Gastrocnemius medialis (tissue), 4 donors: ENCODE data around the gene SLIT2.

Experiments
- POLR2A ChIP-seq, 2 donors: fragments of 450-650 bp; IDR thresholded peaks; one replicate each; pipeline ENCODE4 v1.6.1; 2017; ENCODE audit warnings: antibody characterized with exemption in 2 of 2, mild to moderate bottlenecking in 2 of 2, moderate library complexity in 2 of 2
- TF ChIP-seq, protein P1 (sequence below), 5 experiments: fragments of 450-650 bp in 3 of 5; fragments of 200-600 bp in 2 of 5; sonication (generic) in 2 of 5; IDR thresholded peaks in 4 of 5; conservative IDR thresholded peaks in 1 of 5; 1 replicate in 4 of 5; 2 replicates in 1 of 5; pipeline ENCODE4 v1.5.1; 2016 to 2019; ENCODE audit warnings: antibody characterized with exemption in 5 of 5, mild to moderate bottlenecking in 3 of 5, moderate library complexity in 3 of 5

GRCh38 chr4:20272411-20272872 lies 20.7 kb downstream of the SLIT2 start:
- TF ChIP-seq, protein P1, sequence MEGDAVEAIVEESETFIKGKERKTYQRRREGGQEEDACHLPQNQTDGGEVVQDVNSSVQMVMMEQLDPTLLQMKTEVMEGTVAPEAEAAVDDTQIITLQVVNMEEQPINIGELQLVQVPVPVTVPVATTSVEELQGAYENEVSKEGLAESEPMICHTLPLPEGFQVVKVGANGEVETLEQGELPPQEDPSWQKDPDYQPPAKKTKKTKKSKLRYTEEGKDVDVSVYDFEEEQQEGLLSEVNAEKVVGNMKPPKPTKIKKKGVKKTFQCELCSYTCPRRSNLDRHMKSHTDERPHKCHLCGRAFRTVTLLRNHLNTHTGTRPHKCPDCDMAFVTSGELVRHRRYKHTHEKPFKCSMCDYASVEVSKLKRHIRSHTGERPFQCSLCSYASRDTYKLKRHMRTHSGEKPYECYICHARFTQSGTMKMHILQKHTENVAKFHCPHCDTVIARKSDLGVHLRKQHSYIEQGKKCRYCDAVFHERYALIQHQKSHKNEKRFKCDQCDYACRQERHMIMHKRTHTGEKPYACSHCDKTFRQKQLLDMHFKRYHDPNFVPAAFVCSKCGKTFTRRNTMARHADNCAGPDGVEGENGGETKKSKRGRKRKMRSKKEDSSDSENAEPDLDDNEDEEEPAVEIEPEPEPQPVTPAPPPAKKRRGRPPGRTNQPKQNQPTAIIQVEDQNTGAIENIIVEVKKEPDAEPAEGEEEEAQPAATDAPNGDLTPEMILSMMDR (IDR thresholded peaks at IDR 0.05 in 4 of 5, conservative IDR thresholded peaks at IDR 0.05 in 1 of 5) = no peak
- no peak for TF ChIP-seq POLR2A (IDR thresholded peaks at IDR 0.05)
